ENCODE data around the gene HOXD11. TPM values are rescaled to one million over a fixed set of nuclear protein-coding genes. Genes with fewer than 3 reads are reported as not detected.

The HOXD11 gene
- total RNA-seq, 1 experiment from 2014 or later, result 107 TPM

- no peak for DNase-seq (ENCODE audit: low spot score)
- no peaks in the 10 kb centered on the region for H3K9me3 ChIP-seq (ENCODE audit: low read depth, low read length, poor library complexity, severe bottlenecking)
- CTCF ChIA-PET, result no interaction called here
- POLR2A ChIA-PET (ENCODE audit: low non-redundant PET), result no interaction called here
- H3K36me3 ChIP-seq (ENCODE audit: insufficient read depth, low read length, poor library complexity, severe bottlenecking), result peaks cover 94% of the 10 kb centered on the region
- intact Hi-C loops (cut with micrococcal nuclease; ENCODE audit: unreplicated experiment), result no loop called here
- H3K27me3 ChIP-seq (replicated peaks; ENCODE audit: insufficient read depth, low read depth, low read length, poor library complexity), result no peaks in the 10 kb centered on the region
- no peak overlapping the region for H3K27ac ChIP-seq (ENCODE audit: low read depth, low read length, poor library complexity, severe bottlenecking)
- TF ChIP-seq EZH2 (IDR thresholded peaks at IDR 0.05; ENCODE audit: borderline replicate concordance, low read depth, low read length, poor library complexity, severe bottlenecking), result no peak
- no peak for TF ChIP-seq CTCF (conservative IDR thresholded peaks at IDR 0.05; ENCODE audit: low read depth, low read length)
- BruUV-seq (replicated peaks), result no TSS peak
- peaks cover 30% of the 10 kb centered on the region for H3K4me1 ChIP-seq (ENCODE audit: insufficient read depth, low read length, poor library complexity, severe bottlenecking)
- H3K4me3 ChIP-seq (ENCODE audit: low read depth, low read length, poor library complexity, severe bottlenecking), result no peak overlapping the region
Observed at GRCh38 chr2:176149481-176149938, 42.4 kb downstream of the HOXD11 start.

GRCh38 chr2:176149939-176150583 is 43.0 kb downstream of the HOXD11 start:
- POLR2A ChIA-PET (ENCODE audit: low non-redundant PET), result no interaction called here
- intact Hi-C loops (cut with micrococcal nuclease; ENCODE audit: unreplicated experiment), result no loop called here

GRCh38 chr2:176150584-176151441 is 43.7 kb downstream of the HOXD11 start:
- ChIA-PET CTCF (no interaction called here), POLR2A (ENCODE audit: low non-redundant PET) (no interaction called here)
- no peak for DNase-seq (ENCODE audit: low spot score)
- TF ChIP-seq EZH2 (IDR thresholded peaks at IDR 0.05; ENCODE audit: borderline replicate concordance, low read depth, low read length, poor library complexity, severe bottlenecking), result no peak
- no peak for TF ChIP-seq CTCF (conservative IDR thresholded peaks at IDR 0.05; ENCODE audit: low read depth, low read length)
- intact Hi-C loops (cut with micrococcal nuclease; ENCODE audit: unreplicated experiment), result no loop called here
- no peak overlapping the region for H3K27ac ChIP-seq (ENCODE audit: low read depth, low read length, poor library complexity, severe bottlenecking)
- H3K4me3 ChIP-seq (ENCODE audit: low read depth, low read length, poor library complexity, severe bottlenecking), result no peak overlapping the region
- H3K4me1 ChIP-seq (ENCODE audit: insufficient read depth, low read length, poor library complexity, severe bottlenecking), result peaks cover 18% of the 10 kb centered on the region
- peaks cover 97% of the 10 kb centered on the region for H3K36me3 ChIP-seq (ENCODE audit: insufficient read depth, low read length, poor library complexity, severe bottlenecking)
- BruUV-seq (replicated peaks), result no TSS peak
- no peaks in the 10 kb centered on the region for H3K9me3 ChIP-seq (ENCODE audit: low read depth, low read length, poor library complexity, severe bottlenecking)
- no peaks in the 10 kb centered on the region for H3K27me3 ChIP-seq (replicated peaks; ENCODE audit: insufficient read depth, low read depth, low read length, poor library complexity)

More at GRCh38 chr2:176149939-176150583, 43.0 kb downstream of the HOXD11 start:
- no peak overlapping the region for H3K4me3 ChIP-seq (ENCODE audit: low read depth, low read length, poor library complexity, severe bottlenecking)
- H3K27ac ChIP-seq (ENCODE audit: low read depth, low read length, poor library complexity, severe bottlenecking), result no peak overlapping the region
- H3K27me3 ChIP-seq (replicated peaks; ENCODE audit: insufficient read depth, low read depth, low read length, poor library complexity), result no peaks in the 10 kb centered on the region
- BruUV-seq (replicated peaks), result no TSS peak
- H3K4me1 ChIP-seq (ENCODE audit: insufficient read depth, low read length, poor library complexity, severe bottlenecking), result peaks cover 25% of the 10 kb centered on the region
- TF ChIP-seq CTCF (conservative IDR thresholded peaks at IDR 0.05; ENCODE audit: low read depth, low read length), result no peak
- no peak for TF ChIP-seq EZH2 (IDR thresholded peaks at IDR 0.05; ENCODE audit: borderline replicate concordance, low read depth, low read length, poor library complexity, severe bottlenecking)
- no peak for DNase-seq (ENCODE audit: low spot score)
- CTCF ChIA-PET, result no interaction called here
- no peaks in the 10 kb centered on the region for H3K9me3 ChIP-seq (ENCODE audit: low read depth, low read length, poor library complexity, severe bottlenecking)
- H3K36me3 ChIP-seq (ENCODE audit: insufficient read depth, low read length, poor library complexity, severe bottlenecking), result peaks cover 94% of the 10 kb centered on the region
